ENCODE data around the gene ZNF530. TPM values are rescaled to one million over a fixed set of nuclear protein-coding genes. Genes with fewer than 3 reads are reported as not detected.

The ZNF530 gene
- total and polyA plus RNA-seq, 2 experiments from 2014 or later = 3.3 to 11.2 TPM

DNA sequence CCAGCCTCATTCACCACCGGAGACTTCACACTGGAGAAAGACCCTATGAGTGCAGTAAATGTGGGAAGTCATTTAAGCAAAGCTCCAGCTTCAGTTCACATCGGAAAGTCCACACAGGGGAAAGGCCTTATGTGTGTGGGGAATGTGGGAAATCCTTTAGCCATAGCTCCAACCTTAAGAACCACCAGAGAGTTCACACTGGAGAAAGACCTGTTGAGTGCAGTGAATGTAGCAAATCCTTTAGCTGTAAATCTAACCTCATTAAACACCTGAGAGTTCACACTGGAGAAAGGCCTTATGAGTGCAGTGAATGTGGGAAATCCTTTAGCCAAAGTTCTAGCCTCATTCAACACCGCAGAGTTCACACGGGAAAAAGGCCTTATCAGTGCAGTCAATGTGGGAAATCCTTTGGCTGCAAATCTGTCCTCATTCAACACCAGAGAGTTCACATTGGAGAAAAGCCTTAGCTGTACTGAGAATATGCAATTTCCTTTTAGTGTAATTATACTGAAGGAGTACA lies 42.1 kb downstream of the ZNF530 start (continued):
- TF ChIP-seq, protein P1, sequence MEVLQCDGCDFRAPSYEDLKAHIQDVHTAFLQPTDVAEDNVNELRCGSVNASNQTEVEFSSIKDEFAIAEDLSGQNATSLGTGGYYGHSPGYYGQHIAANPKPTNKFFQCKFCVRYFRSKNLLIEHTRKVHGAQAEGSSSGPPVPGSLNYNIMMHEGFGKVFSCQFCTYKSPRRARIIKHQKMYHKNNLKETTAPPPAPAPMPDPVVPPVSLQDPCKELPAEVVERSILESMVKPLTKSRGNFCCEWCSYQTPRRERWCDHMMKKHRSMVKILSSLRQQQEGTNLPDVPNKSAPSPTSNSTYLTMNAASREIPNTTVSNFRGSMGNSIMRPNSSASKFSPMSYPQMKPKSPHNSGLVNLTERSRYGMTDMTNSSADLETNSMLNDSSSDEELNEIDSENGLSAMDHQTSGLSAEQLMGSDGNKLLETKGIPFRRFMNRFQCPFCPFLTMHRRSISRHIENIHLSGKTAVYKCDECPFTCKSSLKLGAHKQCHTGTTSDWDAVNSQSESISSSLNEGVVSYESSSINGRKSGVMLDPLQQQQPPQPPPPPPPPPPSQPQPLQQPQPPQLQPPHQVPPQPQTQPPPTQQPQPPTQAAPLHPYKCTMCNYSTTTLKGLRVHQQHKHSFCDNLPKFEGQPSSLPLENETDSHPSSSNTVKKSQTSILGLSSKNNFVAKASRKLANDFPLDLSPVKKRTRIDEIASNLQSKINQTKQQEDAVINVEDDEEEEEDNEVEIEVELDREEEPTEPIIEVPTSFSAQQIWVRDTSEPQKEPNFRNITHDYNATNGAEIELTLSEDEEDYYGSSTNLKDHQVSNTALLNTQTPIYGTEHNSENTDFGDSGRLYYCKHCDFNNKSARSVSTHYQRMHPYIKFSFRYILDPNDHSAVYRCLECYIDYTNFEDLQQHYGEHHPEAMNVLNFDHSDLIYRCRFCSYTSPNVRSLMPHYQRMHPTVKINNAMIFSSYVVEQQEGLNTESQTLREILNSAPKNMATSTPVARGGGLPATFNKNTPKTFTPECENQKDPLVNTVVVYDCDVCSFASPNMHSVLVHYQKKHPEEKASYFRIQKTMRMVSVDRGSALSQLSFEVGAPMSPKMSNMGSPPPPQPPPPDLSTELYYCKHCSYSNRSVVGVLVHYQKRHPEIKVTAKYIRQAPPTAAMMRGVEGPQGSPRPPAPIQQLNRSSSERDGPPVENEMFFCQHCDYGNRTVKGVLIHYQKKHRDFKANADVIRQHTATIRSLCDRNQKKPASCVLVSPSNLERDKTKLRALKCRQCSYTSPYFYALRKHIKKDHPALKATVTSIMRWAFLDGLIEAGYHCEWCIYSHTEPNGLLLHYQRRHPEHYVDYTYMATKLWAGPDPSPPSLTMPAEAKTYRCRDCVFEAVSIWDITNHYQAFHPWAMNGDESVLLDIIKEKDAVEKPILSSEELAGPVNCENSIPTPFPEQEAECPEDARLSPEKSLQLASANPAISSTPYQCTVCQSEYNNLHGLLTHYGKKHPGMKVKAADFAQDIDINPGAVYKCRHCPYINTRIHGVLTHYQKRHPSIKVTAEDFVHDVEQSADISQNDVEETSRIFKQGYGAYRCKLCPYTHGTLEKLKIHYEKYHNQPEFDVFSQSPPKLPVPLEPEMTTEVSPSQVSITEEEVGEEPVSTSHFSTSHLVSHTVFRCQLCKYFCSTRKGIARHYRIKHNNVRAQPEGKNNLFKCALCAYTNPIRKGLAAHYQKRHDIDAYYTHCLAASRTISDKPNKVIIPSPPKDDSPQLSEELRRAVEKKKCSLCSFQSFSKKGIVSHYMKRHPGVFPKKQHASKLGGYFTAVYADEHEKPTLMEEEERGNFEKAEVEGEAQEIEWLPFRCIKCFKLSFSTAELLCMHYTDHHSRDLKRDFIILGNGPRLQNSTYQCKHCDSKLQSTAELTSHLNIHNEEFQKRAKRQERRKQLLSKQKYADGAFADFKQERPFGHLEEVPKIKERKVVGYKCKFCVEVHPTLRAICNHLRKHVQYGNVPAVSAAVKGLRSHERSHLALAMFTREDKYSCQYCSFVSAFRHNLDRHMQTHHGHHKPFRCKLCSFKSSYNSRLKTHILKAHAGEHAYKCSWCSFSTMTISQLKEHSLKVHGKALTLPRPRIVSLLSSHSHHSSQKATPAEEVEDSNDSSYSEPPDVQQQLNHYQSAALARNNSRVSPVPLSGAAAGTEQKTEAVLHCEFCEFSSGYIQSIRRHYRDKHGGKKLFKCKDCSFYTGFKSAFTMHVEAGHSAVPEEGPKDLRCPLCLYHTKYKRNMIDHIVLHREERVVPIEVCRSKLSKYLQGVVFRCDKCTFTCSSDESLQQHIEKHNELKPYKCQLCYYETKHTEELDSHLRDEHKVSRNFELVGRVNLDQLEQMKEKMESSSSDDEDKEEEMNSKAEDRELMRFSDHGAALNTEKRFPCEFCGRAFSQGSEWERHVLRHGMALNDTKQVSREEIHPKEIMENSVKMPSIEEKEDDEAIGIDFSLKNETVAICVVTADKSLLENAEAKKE (CRISPR knock-in tag; IDR thresholded peaks at IDR 0.05) = no peak
- no peak for TF ChIP-seq POLR2AphosphoS5 (IDR thresholded peaks at IDR 0.05; ENCODE audit: low read depth)
- TF ChIP-seq, protein P2, sequence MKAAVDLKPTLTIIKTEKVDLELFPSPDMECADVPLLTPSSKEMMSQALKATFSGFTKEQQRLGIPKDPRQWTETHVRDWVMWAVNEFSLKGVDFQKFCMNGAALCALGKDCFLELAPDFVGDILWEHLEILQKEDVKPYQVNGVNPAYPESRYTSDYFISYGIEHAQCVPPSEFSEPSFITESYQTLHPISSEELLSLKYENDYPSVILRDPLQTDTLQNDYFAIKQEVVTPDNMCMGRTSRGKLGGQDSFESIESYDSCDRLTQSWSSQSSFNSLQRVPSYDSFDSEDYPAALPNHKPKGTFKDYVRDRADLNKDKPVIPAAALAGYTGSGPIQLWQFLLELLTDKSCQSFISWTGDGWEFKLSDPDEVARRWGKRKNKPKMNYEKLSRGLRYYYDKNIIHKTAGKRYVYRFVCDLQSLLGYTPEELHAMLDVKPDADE (IDR thresholded peaks at IDR 0.05) = no peak
- no peak for TF ChIP-seq ZNF114 (CRISPR knock-in tag; IDR thresholded peaks at IDR 0.05)
- TF ChIP-seq, protein P3, sequence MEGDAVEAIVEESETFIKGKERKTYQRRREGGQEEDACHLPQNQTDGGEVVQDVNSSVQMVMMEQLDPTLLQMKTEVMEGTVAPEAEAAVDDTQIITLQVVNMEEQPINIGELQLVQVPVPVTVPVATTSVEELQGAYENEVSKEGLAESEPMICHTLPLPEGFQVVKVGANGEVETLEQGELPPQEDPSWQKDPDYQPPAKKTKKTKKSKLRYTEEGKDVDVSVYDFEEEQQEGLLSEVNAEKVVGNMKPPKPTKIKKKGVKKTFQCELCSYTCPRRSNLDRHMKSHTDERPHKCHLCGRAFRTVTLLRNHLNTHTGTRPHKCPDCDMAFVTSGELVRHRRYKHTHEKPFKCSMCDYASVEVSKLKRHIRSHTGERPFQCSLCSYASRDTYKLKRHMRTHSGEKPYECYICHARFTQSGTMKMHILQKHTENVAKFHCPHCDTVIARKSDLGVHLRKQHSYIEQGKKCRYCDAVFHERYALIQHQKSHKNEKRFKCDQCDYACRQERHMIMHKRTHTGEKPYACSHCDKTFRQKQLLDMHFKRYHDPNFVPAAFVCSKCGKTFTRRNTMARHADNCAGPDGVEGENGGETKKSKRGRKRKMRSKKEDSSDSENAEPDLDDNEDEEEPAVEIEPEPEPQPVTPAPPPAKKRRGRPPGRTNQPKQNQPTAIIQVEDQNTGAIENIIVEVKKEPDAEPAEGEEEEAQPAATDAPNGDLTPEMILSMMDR (conservative IDR thresholded peaks at IDR 0.05; ENCODE audit: low read depth in 2 of 2) = no peak

All from GM23338 (cell line).